Activated CD4-positive, alpha-beta T cell treated with anti-CD3 and anti-CD28 coated beads, Interleukin-2, Interleukin-4, amounts not matched to agents 100 ng/mL and 50 ng/mL, durations not matched to agents 16 hours and 8 hours (primary cell): ENCODE data around the gene IVD.

ENCODE experiments used
- DNase-seq: peaks from one replicate; pipeline ENCODE4 v3.0.0-alpha.2; 2020; ENCODE audit warnings: low spot score

Gene IVD

DNA sequence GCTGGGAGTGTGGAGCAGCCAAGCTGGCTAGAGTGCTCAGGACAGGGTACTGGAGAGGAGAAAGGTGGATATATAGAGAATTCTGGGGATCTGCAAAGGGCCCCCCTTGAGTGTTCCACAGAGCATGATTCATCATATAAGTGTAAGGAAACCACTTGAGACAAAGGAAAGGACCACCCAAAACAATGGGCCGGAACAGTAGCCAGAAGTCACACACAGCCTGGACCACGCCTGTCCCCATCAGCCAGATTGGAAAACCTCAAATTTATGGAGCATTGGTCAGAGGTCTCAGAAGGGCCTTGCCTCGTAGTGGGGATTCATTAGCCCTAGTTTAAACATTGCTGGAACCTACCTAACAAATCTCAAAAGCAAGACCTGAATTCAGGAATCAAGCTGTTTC is 28.0 kb upstream of the IVD start:
- DNase-seq: no peak

DNA sequence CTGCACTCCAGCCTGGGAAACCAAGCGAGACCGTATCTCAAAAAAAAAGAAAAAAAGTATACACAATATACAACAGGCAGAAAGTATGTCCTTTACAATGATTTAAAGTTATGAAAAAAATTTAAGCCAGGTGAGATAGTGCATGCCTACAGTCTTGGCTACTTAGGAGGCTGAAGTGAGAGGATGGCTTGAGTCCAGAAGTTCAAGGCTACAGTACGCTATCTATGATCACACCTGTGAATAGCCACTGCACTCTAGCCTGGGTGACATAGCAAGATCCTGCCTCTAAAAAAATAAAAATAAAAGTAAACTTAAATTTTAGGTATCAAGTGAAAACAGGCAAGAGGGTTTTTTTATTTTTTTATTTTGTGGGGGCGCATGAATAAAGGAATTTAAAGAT is 26.2 kb upstream of the IVD start:
- no peak for DNase-seq

DNA sequence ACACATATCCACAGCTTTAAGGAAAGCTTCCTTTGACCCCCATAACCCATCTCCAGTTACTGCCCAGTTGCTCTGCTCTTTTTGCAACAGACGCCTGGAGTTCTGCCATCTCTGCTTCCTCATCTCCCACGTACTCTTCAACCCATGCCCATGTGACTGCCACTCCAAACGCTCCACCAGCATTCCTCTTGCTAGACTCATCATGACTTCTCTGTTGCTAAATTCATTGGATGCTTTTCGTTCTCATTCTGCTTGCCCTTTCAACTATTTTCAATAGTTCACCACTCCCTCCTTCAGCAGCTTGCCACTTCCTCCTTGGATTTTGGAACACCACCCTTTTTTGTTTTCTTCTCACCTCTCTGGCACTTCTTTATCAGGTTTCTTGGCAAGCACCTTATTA is 25.7 kb upstream of the IVD start:
- no peak for DNase-seq

DNA sequence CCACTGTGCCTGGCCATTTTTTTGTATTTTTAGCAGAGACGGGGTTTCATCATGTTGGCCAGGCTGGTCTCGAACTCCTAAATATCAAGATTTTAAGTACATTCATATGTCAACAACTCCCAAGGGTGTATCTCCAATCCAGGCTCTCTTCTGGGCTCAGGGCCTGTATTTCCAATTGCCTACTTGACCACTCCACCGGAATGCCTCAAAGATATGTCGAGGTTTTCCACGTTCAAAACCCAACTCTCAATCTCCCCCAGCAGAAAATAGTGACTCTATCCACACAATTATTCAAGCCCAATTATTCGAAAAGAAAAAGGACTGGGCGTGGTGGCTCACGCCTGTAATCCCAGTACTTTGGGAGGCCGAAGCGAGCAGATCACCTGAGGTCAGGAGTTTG is 25.0 kb upstream of the IVD start:
- no peak for DNase-seq

DNA sequence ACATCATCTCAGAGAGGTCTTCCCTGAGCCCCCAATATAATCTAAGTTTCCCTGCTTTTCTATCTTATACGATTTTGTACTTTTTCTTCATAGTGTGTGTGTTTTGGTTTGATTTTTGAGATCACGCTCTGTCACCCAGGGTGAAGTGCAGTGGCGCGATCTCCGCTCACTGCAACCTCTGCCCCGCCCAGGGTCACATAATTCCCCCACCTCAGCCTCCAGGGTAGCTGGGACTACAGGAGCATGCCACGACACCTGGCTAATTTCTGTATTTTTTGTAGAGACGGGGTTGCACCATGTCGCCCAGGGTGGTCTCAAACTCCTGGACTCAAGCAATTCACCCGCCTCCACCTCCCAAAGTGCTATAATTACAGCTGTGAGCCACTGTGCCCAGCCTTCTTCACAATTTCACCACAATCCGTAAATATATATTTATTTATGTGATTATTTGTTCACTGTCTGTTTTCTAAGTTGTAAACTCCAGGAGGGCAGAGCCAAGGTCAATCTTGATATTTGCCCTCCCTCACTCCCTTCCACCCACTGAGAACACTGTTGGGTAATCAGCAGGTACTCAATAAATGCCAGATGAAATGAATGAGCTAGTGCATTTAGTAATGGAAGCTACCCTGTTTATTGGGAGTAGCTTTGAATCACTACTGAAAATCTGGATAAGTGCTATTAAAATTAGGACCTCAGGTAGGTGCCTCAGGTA is 23.6 kb upstream of the IVD start:
- no peak for DNase-seq

DNA sequence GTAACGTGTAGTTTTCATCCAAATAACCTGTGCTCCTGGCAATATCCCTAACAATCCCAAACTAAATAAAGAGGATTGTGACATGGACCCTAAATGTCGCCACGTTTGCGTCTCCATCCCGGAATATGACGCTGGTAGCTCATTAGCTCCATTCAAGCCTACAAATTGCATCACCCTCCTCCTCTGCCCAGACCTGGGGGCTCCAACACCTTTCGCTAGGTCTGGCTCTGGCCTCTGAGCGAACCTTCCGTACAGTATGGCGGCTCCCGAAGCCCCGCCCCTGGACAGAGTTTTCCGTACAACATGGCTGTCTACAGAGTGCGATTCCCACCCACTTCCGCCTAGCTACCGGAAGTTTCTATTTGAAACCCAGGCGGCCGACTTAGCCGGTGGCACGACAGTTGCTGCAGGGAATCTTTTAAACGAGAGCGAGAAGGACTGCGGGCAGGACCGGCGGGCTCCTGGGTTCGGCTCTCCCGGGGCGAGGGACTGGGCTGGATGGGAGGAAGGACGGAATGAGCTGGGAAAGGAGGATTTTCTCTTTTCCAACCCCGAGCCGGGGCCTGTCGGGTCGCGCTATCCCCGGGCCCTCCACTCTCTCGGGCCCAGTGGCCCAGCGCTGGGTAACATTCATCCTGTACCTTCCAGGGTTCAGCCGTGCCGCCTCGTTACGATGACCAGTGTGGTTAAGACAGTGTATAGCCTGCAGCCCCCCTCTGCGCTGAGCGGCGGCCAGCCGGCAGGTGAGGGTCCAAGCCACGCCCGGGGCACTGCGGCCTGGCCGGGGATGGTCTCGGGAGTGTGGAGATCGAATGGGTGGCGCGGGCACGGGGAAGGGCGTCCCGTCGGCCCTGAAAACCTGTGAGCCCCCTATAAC is 22.8 kb upstream of the IVD start, which contains the start of gene KNSTRN:
Gene KNSTRN (plus strand): TSS at position 142 of the 877 bp plus-strand sequence. CDS start 115 bp downstream, at position 257.
- peak; percentile 96 for DNase-seq

DNA sequence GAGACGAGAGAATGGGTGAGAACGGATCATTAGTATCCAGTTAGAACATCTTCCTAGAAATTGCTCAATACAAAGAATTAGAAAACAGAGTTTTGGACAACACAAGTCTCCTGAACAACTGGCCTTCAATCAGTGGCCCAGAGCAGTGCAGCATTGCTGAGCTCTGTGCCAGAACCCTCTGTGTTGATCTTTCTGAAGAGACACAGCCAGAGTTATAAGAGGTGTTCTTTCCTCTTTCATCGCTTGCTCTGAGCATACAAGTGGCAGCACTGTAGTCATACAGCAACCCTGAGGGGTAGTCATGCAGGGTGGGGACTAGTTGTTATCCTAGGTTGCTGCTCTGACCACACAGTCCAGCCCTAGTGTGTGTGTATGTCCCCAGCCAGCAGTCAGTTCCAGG is 19.1 kb upstream of the IVD start:
- DNase-seq: no peak

DNA sequence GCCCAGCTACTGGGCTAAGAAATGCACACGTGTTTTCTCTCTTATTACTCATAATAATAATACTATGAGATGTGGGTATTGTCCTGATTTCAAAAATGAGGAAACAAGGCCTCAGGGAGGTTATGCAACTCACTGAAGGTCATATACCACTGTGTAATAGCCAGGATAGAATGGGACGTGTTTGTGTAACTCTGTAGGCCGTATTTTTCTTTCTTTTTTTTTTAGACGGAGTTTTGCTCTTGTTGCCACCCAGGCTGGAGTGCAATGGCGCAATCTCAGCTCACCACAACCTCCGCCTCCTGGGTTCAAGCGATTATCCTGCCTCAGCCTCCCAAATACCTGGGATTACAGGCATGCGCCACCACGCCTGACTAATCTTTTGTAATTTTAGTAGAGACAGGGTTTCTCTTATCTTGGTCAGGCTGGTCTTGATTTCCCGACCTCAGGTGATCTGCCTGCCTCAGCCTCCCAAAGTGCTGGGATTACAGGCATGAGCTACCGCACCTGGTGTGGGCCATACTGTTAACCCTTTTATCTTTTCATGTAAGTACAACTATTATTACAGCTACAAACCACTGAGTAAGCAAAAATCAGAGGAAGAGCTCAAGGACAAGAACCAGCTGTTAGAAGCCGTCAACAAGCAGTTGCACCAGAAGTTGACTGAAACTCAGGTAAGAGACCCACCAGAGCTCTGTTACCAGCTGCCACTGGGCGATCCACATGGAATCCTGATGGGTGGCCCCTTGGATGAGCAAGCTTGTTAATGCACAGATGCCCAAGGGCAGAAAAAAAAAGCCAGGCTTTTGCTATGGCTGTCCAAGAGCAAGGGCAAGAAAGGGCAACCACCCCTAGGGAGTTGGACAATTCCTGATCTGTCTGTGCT is 16.4 kb upstream of the IVD start:
- DNase-seq: no peak

DNA sequence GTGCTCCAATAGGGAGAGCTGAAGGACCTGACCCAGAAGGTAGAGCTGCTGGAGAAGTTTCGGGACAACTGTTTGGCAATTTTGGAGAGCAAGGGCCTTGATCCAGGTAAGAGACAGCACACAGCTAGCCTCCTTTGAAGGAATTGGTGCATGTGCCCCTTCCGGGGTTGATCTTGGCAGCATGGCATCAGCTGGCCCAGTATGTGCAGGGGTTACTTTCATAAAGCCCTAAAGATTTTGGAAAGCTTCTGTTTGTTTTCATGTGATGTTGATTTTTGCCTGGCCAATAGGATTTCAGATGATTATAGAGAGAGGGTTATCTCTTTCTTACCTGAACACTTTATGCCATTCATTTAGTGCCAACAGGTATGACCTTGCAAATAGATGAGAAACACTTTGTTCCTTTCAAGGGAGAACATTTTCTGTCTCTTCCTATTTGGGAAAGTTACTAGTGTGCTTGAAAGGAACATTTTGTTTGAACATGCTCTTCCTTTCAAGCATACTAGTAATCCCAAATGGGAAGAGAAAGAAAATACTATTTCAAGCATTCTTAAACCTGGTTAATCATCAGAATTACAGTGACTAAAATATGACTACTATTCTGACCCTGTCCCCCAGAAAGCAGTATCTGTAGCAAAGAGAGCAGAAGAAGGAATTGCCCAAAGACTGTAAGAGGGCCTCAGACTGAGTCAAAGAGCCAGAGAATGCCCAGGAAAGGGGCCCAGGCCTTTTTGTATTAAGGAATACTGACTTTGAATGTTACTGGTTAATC is 15.6 kb upstream of the IVD start:
- no peak for DNase-seq

DNA sequence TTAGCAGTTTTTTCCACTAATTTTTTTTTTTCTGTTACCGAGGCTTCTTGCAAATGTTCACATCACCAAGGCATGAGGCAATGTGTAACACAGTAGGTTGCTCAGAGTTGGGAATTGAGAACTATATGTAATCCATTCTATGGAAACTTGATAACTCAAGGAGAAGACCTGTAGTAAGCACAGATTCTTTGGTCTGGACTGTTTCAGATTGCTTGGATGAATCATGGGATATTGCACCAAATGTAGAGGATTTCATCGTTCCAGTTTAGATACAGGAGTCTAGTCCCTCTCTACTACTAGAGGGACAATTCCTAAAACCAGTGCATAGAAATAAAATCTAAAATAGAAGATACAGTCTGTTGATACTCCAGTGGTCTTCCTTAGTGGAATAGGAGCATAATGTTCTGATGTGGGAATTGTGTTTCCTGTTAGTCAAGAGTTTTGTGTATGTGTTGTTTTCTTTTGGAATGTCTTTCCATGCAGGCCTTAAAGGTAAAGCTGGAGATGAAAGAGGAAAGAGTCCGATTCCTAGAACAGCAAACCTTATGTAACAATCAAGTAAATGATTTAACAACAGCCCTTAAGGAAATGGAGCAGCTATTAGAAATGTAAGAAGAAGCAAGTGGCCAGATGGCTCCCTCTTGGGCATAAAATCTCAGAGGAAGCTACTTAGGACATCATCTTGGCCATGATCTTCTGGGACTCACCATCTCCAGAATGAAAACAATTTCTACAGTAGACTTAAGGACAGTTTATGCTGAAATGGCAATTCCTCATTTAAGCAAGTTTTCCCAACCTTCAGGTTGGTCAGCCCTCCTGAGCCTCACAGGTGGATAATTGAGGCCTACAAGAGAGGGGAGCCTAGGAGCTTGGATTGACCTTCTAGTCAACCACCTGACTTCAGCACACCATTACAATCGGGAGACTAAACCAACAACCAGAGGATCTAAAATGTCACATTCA is 12.3 kb upstream of the IVD start:
- DNase-seq: no peak

DNA sequence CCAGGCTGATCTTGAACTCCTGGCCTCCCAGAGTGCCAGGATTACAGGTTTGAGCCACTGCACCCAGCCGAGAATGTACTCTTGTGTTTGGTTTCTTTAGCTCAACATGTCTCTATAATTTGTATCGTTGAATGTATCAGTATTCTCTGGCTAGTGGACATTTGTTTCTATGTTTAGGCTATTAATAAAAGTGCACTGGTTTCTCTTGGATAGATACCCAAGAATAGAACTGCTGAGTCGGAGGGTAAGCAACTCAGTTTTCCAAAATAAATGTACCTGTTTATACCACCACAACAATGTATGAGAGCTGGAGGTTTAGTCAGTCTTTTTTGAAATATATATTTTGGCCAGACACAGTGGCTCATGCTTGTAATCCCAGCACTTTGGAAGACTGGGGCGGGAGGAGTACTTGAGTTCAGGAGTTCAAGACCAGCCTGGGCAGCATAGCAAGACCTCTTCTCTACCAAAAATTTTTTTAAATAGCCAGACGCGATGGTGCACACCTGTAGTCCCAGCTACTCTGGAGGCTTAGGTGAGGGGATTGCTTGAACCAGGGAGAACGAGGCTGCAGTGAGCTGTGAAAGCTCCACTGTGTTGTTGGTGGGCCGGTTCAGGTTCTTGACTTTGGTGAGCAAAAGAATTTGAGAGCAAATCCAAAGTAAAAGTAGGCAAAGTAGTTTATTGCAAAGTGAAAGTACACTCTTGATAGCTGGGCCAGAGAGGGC is 7.7 kb upstream of the IVD start:
- no peak for DNase-seq

DNA sequence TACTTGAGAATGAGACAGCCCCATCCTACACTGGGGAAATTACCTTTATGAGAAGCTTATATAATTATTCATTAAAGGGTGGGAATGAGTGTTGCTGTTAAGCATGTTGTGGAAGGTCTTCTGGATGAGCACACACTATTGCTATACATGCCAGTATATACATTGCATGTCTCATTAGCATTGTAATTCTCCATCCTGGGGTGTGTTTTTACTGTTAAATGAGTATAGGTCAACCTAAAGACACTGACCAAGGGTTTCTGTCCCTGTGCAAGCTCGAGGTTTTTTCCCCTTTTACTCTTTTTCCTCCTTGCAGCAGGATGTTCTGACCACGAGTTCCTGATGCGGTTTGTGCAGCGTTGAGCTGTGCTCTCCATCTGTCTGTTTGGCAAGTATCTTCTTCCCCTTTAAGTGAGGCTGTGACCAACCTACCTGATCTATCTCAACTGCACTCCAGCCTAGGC is 7.2 kb upstream of the IVD start:
- peak; percentile 60 for DNase-seq

DNA sequence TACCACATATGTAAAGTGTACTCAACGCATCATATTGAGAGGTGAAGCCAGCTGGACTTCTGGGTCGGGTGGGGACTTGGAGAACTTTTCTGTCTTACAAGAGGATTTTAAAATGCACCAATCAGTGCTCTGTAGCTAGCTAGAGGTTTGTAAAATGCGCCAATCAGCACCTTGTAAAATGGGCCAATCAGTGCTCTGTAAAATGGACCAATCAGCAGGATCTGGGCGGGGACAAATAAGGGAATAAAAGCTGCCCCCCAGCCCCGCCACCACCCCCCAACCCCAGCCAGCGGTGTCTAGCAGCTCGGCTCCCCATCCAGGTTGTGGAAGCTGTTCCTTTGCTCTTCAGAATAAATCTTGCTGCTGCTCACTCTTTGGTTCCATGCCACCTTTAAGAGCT is 6.2 kb upstream of the IVD start:
- DNase-seq: no peak

DNA sequence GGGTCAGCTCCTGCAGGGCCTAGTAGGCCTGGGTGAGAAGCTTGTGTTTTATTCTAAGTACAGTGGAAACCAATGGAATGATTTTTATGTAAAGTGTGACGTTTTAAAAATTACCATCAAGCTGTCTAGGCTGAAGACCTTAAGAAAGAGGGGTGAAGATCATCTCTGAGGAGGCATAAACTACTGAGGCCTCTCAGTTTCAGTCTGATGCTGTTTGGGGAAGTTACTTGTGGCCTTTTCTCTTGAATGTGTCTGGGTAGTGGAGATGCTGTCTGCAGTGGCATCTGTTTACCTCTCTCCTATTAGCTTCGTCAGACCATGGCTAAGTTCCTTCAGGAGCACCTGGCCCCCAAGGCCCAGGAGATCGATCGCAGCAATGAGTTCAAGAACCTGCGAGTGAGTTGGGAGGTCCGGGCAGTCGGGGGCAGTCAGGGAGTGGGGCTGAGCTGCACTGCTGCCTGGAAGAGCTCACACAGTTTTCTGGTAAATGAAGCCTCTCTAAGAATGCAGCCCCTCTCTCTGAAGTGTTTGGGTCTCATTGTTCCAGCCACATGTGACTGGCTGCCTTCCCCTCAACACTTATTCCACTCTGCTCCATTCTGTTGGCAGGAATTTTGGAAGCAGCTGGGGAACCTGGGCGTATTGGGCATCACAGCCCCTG is 1.9 kb downstream of the IVD start:
- no peak for DNase-seq

DNA sequence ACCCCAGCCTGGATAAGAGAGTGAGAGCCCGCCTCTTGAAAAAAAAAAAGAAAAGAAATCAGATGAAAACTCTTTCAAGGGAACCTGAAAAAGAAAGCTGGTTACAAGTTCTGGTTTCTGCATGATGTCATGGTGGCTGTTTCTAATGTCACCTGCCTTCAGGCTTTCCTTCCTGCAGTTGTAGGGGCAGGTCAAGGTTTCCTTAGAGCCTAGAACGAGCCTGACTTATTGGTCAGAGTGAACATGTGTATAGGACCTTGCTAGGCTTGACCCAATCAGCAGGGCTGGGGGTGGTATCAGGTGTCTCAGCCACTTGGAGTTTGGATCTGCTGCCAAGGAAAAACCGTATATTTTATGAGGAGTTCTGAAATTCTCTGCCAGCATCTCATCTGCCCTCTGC is 3.8 kb downstream of the IVD start:
- DNase-seq: no peak

DNA sequence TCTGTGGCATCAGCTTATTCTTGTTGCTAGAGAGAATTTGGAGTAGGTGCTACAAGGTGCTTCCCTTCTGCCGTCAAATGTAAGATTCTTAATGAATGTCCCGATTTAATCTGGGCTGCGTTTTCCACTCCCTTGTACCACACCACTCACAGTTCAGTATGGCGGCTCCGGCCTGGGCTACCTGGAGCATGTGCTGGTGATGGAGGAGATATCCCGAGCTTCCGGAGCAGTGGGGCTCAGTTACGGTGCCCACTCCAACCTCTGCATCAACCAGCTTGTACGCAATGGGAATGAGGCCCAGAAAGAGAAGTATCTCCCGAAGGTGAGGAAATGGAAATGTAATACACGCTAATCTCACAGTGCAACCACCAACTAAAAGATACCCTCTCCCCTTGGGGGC is 4.9 kb downstream of the IVD start:
- no peak for DNase-seq

DNA sequence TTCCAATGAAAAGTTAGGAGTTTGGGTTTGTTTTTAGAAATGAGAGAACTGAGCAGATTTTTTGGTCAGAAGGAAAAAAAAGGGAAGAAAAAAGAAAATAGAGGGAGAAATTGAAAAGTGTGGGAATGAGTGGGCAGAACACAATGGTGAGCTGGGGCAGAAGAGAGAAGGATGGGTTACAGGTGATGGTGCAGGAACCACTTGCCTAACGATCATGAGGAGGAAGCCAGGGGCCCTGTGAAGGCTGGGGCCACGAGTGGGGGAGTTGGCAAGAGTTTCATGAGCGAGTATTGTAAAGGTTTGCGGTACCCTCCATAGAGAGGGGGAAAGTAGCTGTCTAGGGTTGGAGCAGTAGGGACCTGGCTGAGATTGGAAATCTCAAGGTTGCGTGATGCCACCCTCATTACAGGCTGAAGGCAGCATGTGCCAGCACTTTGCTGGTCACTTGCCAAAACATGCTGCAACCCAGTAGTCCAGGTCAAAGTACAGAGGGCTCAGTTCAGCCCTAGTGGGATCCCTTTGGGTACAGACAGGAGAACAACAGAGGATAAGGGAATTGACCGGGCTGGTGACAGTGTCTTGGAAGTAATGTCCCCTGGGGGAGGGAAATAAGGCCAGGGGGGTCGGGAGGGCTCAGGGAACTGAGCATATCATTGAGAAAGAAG is 6.6 kb downstream of the IVD start:
- no peak for DNase-seq

DNA sequence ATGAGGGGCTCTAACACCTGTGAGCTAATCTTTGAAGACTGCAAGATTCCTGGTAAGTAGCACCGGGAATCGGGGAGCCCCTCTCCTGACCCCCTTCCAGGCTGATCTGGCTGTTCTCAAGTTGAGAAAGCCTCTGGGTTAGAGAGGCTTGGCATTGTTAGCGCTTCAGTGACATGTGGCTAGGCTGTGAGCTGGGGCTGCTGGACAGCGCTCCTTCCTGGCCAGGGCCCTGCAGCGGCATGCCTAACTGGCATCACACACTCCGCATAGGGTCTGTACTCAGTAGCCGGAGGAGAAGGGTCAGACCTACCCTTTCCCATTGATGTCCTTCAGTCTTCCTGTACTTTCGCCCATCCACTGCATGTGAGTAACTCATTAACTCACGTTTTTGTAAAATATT is 7.4 kb downstream of the IVD start:
- no peak for DNase-seq

DNA sequence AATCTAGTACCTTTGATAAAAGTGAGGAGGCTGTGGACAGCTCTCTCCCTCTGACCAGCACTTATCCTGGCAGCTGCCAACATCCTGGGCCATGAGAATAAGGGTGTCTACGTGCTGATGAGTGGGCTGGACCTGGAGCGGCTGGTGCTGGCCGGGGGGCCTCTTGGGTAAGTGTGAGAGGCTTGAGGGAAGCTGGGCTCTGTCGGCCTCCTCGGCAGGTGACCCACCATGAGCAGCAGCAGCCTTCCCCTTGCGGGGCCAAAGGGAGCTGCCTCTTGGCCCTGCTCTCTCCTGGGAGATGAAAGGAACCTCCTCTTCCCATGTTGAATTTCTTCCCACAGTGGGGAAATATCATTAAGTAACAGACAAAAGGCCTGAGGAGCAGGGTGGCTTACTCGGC is 9.2 kb downstream of the IVD start:
- no peak for DNase-seq
